Activated CD4-positive, CD25-positive, alpha-beta regulatory T cell treated with anti-CD3 and anti-CD28 coated beads, Interleukin-2, amount 50 U/mL, for 24 hours (primary cell): ENCODE measurements around the gene KDM4B.
"Not testable (repeated sequence)": the region's sequence is repeated elsewhere in the genome, so short reads cannot be mapped to it uniquely, and the experiment has no call there.

Experiments used
- ATAC-seq, 2 donors: fragments of 150-1000 bp; cut with Tn5 transposase; one replicate each; pipeline ENCODE4 v1.10.0; 2021; ENCODE audit warnings: mild to moderate bottlenecking in 1 of 2, moderate library complexity in 1 of 2

KDM4B gene

DNA sequence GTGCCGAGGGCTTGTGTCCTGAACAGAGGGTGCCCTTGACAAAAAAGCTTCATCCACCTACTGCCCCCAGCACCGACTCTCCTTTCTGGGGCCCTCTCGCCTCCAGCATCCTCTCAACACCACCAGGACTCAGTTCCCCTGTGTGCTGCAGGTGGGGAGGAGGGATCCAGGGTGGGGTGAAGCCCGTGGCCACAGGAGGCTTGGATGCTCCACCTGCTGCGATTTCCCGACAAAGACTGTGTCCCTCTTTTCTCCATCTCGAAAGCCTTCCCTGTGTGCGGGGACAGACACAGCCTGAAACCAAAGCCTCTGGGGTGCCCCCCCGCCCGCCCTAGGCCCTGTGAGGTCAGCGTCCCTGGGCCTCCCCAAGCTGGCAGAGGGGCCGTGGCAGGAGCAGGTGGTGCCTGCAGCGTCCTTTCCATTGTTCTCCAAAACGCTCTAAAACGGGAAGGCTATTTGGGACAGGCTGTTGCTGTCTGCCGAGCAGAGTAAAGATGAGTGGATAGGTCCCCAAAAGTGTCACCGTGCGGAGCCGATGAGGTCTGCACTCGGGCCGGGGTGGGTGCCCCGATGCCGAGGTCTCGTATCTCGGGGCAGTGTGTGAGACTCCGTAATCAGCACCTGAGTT, 186.0 kb downstream of the KDM4B start:
- no peak for ATAC-seq

DNA sequence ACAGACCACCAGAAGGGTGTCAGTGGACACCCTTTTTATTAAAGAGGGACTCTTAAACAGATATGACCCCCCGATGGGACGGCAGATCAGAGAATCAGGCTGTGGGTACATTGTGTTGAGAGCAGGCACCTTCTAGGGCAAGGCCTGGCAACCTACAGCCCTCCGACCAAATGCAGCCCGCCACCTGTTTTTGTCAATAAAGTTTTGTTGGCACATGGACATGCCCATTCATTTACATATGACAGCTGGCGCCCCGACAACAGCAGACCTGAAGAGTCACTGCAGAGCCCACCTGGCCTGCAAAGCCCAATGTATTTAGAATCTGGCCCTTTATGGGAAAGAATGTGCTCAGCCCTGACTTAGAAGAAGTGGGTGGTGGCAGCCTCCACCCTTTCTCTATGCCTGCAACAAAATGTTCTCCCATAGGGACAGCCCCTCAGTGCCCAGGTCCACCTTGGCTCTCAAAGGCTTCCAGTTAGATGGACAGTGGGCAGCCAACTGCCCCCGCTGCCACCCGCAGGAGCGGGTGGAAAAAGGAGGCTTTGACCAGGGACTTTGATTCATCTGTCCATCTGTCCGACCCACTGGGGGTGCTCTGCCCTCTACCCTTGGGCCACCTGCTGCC, 186.8 kb downstream of the KDM4B start:
- no peak for ATAC-seq

DNA sequence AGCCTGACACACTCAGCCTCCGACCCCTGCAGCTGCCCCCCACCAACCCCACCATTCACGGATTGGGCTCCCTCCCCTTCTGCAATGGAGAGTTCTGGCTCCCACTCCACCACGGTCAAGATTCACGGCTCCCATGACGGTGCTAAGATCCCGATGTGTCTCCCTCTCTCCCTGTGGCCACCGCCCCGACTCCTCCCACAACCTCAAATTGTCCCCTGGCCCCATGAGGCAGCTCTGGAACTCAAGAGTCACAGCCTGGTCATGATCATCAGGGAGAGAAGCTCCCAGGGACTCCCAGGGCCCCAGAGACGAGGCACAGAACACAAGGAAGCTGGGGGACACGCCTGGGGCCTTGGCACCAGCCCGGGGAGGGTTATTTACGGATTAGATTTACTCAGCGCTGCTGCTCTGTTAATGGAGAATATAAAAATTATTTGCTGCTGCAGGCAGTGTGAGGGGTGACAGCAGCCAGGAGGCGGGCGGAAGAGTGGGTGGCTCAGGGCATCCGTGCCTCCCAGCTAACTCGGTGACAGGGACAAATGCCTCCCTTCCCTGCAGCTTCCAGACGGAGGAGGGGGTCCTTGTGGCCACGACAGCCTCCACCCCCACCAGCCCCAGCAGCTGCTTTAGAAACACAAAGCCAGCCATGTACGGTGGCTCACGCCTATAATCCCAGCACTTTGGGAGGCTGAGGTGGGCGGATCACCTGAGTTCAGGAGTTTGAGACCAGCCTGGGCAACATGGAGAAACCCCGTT, 187.5 kb downstream of the KDM4B start:
- ATAC-seq: no peak

DNA sequence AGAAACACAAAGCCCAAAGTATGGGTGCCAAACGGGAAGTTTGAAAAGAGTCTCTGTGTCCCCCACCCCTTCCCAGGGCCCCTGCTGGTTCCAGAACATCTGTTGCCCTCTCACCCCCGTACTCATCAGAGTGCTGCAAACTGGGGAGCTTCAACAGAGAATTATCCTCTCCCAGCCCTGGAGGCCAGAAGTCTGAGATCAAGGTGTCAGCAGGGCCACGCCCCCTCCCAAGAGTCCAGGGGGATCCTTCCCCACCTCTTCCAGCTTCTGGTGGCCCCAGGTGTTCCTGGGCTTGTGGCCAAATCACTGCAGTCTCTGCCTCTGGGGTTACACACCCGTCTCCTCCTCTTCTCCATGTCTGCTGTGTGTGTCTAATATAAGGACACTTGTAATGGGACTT, 188.3 kb downstream of the KDM4B start:
- ATAC-seq: no peak

DNA sequence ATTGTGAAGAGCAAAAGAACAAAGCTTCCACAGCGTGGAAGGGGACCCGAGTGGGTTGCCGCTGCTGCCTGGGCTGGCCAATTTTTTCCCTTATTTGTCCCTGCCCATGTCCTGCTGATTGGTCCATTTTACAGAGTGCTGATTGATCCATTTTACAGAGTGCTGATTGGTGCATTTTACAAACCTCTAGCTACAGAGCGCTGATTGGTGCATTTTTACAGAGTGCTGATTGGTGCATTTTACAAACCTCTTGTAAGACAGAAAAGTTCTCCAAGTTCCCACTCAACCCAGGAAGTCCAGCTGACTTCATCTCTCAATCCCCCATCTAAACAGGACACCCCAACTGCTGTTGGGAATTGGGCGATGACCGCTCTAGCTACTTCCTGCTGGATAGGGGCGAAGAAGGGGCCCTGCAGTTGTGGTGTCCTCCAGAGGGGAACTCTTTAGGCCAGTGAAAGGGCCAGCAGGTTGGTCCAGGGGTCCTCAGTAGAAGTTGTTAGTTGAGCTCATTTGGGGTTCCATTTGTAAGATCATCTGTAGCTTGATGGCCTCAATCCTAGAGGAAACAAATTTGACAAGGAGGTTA, 189.7 kb downstream of the KDM4B start:
- ATAC-seq: not testable (repeated sequence)

DNA sequence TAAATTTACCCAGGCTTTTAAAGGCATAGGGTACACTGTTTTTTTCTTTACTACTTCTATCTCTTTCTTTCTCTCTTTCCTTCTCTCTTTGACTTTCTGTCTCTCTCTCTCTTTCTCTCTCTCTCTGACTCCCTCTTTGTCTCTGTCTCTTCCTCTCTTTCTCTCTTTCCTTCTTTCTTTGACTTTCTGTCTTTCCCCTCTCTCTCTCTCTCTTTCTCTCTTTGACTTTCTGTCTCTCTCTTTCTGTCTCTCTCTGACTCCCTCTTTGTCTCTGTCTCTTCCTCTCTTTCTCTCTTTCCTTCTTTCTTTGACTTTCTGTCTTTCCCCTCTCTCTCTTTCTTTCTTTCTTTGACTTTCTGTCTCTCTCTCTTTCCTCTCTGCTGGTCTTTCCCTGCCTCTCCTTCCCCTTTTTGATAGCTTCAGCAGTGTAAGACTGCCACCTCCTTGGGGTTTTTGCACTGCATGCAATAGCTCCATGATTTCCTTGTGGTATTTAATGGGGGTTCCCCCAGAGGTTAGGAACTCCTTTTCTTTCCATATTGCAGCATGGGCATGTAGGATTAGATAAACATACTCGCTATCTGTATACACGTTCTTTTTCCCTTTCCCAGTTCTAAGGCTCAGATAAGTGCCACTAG, 191.4 kb downstream of the KDM4B start:
- ATAC-seq: not testable (repeated sequence)

DNA sequence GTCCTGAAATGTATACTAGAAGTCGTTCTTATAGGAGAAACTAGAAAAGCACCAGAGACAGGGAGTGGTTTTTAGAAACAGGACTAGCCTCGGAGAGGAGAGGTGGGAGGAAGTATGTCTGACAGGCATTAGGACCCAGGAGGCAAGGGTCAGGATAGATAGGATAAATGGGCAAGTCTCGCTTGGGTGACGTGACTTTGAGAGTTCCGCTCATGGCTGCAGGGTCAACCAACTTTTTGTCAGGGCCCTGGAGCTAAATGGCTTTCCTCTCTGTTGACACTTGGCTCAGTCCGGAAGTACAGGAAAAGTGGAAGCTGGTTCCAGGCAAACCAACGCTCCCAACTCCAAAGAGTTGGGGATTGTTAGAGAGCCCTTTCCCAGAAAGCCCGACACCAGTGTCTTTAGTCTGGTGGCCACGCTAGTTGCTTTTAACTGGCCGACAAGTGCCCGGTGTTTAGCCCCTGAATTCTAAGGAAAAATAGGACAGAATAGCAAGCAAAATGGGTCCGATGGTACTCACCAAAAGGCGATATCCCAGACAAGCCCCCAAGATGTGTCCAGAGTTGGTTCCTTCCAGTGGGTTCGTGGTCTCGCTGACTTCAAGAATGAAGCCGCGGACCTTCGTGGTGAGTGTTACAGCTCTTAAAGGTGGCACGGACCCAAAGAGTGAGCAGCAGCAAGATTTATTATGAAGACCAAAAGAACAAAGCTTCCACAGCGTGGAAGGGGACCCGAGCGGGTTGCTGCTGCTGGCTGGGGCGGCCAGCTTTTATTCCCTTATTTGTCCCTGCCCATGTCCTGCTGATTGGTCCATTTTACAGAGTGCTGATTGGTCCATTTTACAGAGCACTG, 196.2 kb downstream of the KDM4B start:
- ATAC-seq: not testable (repeated sequence)

DNA sequence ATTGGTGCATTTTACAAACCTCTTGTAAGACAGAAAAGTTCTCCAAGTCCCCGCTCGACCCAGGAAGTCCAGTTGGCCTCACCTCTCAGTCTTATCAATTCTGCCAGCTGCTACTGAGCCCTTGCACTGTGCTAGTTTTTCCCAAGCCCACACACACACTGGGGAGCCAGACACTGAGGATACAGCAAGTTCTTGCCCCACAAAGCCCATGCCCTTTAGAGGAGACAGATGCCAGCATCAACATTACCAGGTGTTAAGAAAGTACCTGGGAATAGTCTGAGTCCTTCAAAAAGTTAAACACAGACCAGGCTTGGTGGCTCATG, 196.7 kb downstream of the KDM4B start:
- no peak for ATAC-seq

DNA sequence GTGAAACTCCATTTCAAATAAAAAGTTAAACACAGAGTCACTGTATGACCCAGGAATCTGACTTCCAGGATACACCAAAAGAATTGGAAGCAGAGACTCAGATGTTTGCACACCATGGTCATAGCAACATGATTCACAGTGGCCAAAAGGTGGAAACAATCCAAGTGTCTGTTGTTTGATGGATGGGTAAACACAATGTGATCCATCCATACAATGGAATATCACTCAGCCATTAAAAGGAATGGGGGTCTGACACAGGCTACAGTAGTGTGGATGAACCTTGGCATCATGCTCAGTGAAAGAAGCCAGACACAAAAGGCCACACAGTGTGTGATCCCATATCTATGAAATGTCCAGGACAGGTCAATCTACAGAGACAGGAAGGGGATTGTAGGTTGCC, 197.3 kb downstream of the KDM4B start:
- ATAC-seq: no peak

DNA sequence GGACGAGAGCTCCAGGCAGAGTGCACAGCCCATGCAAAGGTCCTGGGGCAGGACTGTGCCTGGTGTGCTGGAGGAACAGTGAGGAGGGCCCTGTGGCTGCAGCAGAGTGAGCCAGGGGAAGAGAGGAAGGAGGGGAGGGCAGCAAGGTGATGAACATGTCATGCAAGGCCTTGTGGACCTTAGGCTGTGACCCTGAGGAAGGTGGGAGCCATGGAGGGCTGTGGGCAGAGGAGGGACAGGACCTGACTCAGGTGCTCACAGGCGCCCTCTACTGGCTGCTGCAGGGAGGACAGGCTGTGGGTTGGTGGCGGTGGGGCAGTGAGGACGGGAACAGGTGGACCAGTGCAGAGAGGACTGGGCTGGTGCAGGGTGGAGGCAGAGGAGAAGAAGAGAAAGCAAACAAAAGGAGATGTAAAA, 201.4 kb downstream of the KDM4B start:
- ATAC-seq: peak in 1 of 2 donors; percentile 33

DNA sequence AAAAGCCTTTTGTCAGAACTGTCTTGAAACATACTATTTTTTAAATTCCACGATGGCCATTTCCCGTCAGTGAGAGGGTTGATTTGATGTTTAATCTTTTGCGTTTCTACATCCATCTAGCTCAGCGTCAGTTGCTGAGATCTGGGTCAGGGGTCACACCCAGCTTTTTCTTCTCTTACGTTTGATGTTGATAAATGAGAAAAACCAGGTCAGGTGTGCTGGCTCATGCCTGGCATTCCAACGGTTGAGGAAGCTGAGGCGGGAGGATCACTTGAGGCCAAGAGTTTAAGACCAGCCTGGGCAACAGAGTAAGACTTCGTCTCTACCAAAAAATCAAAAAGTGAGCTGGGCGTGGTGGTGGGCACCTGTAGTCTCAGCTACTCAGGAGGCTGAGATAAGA, 202.8 kb downstream of the KDM4B start:
- no peak for ATAC-seq

DNA sequence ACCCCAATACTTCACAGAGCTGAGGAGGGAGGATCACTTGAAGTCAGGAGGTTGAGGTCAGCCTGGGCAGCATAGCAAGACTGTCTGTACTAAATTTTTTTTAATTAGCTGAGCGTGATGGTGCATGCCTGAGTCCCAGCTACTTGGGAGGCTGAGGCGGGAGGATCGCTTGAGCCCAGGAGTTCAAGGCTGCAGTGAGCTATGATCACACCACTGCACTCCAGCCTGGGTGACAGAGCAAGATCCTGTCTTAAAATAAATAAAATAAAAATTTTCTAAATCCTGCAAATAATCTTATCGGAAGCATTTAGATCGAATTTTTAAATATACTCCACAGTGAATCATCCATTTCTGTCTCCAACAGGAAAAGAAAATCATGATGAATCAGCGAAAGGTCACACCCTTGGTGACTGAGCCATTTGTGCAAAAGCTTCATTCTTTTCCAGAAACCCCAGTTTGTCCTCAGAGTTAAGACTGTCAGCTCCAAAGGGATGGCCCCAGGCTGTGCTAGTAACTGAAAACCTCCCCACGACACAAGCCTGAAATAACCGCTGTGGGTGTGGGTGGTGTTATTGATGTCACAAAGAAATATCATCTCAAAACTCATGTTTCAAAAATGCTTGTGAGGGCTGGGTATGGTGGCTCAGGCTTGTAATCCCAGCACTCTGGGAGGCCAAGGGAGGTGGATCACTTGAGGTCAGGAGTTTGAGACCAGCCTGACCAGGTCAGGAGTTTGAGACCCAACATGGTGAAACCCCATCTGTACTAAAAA, 204.1 kb downstream of the KDM4B start:
- ATAC-seq: no peak

DNA sequence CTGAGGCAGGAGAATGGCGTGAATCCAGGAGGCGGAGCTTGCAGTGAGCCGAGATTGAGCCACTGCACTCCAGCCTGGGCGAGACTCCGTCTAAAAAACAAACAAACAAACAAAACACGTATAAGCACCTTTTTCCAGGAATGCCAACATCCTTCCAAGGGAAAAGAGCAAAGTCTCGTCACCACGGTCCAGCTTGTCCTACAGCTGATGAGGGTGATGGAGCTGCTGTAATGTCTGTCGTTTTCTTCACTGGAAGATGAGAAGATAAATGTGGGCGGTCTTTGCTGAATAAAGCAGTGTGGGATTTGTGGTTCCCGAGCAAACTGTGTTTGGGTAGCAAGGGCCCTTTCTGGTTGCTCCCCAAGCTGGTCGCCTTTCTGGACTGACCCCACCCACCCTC, 205.1 kb downstream of the KDM4B start:
- no peak for ATAC-seq

DNA sequence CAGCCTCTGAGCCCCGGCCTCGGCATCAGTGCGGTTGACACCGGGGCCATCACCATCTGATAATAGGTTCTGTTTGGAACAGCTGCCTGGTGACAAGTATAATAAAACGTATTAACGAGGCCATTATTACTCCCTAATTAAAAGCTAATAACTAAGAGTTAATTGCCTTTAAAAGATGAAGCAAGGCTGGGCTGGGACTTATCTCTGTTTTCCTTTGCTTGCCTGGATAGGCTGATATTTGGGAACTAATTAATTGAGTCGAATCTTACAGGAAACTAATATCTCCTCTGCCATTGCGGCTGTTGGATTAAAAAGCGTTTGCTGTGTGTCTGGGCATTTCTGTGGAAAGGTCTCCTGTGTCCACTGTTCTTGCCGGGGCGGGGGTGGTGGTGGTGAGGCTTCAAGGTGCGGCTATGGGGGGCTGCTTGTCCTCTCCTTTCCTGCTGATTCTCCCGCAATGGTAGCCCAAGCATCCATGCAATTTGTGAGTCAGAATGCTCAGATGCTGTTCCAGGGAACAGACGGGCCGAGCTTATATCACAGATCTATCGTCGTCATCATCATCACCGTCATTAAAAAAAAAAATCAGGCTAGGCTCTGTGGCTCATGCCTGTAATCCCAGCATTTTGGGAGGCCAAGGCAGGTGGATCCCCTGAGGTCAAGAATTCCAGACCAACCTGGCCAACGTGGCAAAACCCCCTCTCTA, 209.0 kb downstream of the KDM4B start:
- ATAC-seq: no peak

DNA sequence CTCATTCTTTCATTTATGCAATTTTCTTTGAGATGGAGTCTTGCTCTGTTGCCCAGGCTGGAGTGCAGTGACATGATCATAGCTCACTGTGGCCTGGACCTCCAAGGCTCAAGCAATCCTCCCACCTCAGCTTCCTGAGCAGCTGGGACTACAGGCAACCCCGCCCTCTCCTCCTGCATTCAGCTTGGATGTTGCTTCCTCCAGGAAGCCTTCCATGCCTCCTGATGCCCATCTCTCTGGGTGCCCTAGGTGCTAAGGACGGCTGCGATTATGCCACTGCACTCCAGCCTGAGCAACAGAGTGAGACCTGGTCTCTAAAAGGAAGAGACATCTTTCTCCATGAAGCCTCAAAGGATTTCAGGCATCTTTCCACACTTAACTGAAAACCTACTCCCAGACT, 209.9 kb downstream of the KDM4B start:
- no peak for ATAC-seq

DNA sequence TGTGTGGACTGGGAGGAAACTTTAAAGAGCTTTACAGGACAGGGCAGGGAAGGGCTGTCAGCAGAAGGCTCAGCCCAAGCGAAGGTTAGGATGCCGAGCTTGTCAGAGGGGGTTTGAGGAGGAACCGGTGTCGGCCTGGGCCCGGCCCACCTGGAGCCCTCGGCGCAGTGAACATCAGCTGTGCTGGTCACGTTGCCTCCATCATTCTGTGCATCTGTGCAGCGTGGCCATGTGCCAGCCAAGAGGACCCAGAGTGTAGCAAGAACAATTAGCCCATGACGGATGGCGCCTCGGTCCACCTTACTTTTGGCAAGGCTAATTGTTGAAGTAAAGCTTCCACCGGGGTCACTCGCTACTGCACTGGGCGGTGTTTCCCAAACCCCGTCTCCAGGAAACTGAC, 210.3 kb downstream of the KDM4B start:
- no peak for ATAC-seq

DNA sequence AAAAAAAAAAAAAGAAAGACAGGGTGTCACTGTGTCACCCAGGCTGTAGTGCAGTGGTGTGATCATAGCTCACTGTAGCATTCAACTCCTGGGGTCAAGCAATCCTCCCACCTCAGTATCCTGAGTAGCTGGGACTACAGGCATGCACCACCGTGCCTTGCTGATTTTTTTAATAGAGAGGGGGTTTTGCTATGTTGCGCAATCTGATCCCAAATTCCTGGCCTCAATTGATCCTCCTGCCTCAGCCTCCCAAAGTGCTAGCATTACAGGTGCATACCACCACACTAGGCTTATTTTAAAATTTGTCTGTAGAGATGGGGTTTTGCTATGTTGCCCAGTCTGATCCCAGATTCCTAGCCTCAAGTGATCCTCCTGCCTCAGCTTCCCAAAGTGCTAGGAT, 212.4 kb downstream of the KDM4B start:
- no peak for ATAC-seq

DNA sequence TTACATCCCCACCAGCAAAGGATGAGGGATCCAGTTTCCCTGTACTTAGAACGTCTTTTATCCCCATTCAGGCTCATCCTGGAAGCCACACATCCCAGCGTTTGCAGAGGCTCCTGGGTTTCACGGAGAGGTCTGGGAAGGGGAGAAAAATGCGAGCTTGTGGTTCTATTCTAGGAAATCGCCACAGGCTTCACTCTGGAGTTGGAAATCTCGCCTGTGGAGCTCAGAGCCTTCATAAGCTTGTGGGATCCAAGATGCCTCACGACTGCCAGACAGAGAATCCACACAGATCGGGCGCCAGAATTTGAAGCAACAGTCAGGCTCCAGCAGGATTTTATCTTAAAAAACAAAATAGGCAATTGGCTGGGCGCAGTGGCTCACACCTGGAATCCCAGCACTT, 213.8 kb downstream of the KDM4B start:
- ATAC-seq: no peak

DNA sequence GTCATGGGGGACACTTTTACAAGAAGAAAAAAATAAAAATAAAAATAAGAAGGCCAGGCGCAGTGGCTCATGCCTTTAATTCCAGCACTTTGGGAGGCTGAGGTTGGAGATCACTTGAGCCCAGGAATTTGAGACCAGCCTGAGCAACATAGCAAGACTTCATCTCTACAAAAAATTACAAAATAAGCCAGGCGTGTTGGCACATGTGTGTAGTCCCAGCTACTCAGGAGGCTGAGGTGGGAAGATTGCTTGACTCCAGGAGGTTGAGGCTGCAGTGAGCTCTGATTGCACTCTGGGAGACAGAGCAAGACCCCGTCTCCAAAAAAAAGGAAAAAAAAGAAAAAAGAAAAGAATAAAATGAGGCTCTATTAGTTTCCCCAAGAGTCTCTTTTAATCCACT, 214.7 kb downstream of the KDM4B start:
- ATAC-seq: no peak

DNA sequence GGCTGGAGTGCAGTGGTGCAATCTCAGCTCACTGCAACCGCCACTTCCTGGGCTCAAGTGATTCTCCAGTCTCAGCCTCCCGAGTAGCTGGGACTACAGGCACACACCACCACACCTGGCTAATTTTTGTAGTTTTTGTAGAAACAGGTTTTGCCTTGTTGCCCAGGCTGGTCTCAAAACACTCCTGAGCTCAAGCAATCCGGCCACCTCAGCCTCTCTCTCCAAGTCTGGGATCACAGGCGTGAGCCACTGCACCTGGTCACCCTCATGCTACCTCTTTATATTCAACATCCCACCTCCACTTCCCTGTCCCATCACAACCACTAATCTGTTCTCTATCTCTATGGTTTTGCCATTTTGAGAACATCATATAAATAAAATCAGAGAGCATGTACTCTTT, 216.0 kb downstream of the KDM4B start:
- no peak for ATAC-seq
